ENCODE data around the gene STMN3.

- no peak for TF ChIP-seq L3MBTL2 (conservative IDR thresholded peaks at IDR 0.05)
- no peak for TF ChIP-seq BHLHE40 (IDR thresholded peaks at IDR 0.05; ENCODE audit: borderline replicate concordance)
- TF ChIP-seq NFRKB (IDR thresholded peaks at IDR 0.05) = no peak
- TF ChIP-seq SP1 (IDR thresholded peaks at IDR 0.05) = no peak
- no peak for TF ChIP-seq ZNF384 (IDR thresholded peaks at IDR 0.05)
- TF ChIP-seq ELF4 (IDR thresholded peaks at IDR 0.05) = no peak
- no peak for TF ChIP-seq FOXA1 (IDR thresholded peaks at IDR 0.05)
- TF ChIP-seq FOXK2 (IDR thresholded peaks at IDR 0.05) = no peak
- TF ChIP-seq ARNT (IDR thresholded peaks at IDR 0.05) = no peak
- no peak for TF ChIP-seq FOXM1 (IDR thresholded peaks at IDR 0.05; ENCODE audit: borderline replicate concordance)
- no peak for TF ChIP-seq TARDBP (IDR thresholded peaks at IDR 0.05)
- no peak for TF ChIP-seq PKNOX1 (IDR thresholded peaks at IDR 0.05)
Measured at GRCh38 chr20:63664861-63665594, 11.8 kb upstream of the STMN3 start.
